ENCODE measurements around the gene PNLIP.

Gene PNLIP

DNA sequence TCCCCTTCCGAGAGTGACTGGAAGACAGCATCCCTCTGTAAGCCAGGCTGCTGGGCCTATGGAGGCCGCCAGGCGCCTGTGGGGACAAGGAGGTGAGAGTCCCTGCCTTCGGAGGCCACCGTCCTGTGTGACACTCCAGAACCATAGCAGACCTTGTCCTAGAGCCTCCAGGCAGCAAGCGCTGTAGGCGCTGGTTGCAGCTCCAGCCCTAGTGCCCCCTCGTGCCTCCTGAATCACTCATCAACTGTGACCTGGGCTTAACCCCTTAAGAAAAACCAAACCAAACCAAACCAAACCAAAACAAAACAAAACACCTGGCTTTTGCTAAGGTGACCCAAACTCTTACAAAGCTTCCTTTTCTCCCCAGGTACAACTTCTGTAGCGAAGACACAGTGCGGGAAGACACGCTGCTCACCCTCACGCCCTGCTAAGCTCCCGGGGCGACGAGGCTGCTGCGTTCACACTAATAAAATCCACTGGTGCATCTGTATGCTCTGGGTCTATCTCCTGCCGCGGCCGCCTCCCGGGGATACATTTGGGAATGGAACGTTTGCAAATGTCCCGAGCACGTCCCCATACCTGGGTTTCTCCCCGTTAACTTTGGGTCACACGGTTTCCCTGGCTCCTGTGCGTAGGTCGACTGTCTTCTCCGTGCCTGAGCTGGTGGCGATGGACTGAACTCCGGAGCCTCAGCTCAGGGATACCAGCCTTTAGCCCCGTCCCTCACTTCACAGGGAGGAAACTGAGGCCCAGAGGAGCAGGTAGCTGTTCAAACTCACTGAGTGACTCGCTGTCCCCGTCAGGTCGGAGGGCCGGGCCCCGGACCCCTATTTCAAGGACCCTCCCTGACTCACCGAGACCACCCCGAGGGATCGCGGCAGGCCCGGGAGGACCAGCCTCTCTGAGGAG lies 63.2 kb downstream of the PNLIP start:
- TF ChIP-seq, protein P1, sequence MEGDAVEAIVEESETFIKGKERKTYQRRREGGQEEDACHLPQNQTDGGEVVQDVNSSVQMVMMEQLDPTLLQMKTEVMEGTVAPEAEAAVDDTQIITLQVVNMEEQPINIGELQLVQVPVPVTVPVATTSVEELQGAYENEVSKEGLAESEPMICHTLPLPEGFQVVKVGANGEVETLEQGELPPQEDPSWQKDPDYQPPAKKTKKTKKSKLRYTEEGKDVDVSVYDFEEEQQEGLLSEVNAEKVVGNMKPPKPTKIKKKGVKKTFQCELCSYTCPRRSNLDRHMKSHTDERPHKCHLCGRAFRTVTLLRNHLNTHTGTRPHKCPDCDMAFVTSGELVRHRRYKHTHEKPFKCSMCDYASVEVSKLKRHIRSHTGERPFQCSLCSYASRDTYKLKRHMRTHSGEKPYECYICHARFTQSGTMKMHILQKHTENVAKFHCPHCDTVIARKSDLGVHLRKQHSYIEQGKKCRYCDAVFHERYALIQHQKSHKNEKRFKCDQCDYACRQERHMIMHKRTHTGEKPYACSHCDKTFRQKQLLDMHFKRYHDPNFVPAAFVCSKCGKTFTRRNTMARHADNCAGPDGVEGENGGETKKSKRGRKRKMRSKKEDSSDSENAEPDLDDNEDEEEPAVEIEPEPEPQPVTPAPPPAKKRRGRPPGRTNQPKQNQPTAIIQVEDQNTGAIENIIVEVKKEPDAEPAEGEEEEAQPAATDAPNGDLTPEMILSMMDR (IDR thresholded peaks at IDR 0.05; ENCODE audit: low read depth, low read length, missing control alignments): no peak
- no peak for DNase-seq (ENCODE audit: low read depth)
- peak overlapping the region; percentile 29 for H3K4me3 ChIP-seq (ENCODE audit: low read depth, low read length)
- in situ Hi-C loops (cut with HindIII; ENCODE audit: low sequenced_read_pairs): no loop called here

DNA sequence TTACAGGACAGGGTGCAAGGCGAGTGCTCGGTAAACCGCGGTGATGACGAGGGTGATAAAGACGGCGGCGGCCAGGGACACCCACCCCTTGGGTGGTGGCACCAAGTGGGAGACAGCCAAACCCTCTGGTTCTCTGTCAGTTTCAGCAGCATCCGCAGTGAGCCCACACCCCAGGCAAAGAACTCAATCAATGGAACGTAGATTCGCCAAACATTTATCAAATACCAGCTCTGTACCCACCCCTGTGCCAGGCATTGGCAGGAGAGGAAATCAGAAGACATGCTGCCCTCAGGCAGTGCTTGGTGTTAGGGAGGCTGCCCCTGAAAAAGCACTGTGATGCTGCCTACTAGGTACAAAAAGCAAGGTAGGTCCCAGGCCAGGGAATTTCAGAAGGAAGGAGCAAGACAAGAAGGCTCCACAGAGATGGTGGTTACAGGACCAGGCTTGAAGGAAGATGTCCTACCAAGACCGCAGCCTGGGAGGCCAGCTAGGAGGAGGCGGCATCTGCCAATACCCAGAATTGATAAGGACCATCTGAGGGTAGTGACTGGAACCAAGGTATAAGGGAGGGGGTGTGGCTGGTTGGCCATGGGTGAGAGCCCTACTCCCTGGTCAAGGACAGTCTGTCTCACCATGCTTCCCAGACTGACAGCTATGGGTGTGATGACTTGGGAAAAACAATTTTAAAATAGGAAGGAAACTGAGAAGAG lies 64.9 kb downstream of the PNLIP start:
- TF ChIP-seq, protein P1 (IDR thresholded peaks at IDR 0.05; ENCODE audit: low read depth, low read length, missing control alignments): no peak
- no peak overlapping the region for H3K4me3 ChIP-seq (ENCODE audit: low read depth, low read length)
- DNase-seq (ENCODE audit: low read depth): no peak
- in situ Hi-C loops (cut with HindIII; ENCODE audit: low sequenced_read_pairs): no loop called here

DNA sequence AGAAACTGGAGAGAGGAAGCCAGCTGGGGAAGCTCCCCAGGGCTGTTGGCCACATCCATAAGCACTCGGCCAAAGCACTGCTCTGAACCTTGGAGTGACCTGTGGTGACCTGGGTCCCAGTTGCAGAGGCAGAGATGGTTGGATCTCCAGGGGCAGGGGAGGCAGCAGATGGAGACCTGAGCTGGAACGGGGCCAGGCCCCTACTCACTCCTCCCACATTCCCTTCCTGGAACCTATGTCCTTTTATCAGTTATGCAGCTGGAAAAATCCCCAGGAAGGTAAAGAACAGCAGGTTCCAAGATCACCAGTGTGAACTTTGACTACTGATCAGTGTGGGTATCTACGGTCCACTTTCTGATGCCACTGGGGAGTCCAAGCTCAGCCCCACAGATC lies 65.4 kb downstream of the PNLIP start:
- DNase-seq (ENCODE audit: low read depth): no peak
- TF ChIP-seq, protein P1 (IDR thresholded peaks at IDR 0.05; ENCODE audit: low read depth, low read length, missing control alignments): no peak
- in situ Hi-C loops (cut with HindIII; ENCODE audit: low sequenced_read_pairs): no loop called here
- no peak overlapping the region for H3K4me3 ChIP-seq (ENCODE audit: low read depth, low read length)

DNA sequence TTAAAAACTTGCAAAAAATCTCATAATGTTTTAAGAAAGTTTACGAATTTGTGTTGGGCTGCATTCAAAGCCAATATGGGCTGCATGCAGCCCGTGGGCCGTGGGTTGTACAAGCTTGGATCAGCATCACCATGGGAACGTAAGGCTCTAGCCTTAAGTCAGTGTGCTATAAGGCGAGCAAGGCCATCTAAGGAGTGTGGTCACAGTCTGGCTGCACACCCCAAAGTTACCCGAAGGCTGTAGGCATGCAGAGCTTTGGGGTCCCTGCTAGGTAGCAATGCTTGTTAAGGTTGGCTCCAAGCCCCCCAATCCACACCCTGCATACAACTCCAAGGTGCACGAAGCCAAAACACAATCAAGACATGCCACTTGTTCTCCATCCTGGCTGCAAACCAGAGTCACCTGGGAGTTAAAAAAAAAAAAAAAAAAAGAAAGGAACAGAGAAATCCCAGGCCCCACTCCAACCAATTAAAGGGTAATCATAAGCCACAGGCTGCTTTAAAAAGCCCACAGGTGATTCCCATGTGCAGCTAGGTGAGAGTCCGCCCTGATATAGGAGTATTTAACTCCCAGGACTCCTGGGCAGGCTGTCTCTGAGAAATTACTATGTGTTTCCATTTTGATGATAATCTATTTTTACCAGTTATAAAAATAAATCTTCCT lies 66.5 kb downstream of the PNLIP start:
- no peak for DNase-seq (ENCODE audit: low read depth)

DNA sequence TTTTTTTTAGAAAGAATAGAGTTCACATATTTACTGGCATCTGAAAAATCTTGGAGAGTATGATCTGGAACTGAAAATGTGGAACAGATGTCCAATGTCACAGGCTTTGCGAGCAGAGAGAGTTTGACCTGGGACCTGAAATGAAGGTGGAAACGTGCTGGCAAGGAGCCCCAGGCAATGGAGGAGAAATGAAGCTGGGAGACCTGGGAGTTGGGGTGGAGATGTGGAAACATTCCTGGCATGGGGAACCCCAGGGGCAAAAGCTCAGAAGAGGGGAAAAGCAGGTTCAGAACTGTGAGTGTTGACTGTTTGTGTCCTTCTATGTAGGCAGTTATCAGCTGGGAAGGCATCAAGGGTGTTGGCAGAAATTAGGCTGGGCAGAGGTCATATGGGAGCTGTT lies 67.7 kb downstream of the PNLIP start:
- in situ Hi-C loops (cut with HindIII; ENCODE audit: low sequenced_read_pairs): no loop called here
- no peak overlapping the region for H3K4me3 ChIP-seq (ENCODE audit: low read depth, low read length)
- DNase-seq (ENCODE audit: low read depth): no peak
- TF ChIP-seq, protein P1 (IDR thresholded peaks at IDR 0.05; ENCODE audit: low read depth, low read length, missing control alignments): no peak

More for the DNA sequence above, 66.5 kb downstream of the PNLIP start:
- H3K4me3 ChIP-seq (ENCODE audit: low read depth, low read length): no peak overlapping the region
- in situ Hi-C loops (cut with HindIII; ENCODE audit: low sequenced_read_pairs): no loop called here
- TF ChIP-seq, protein P1 (IDR thresholded peaks at IDR 0.05; ENCODE audit: low read depth, low read length, missing control alignments): no peak

DNA sequence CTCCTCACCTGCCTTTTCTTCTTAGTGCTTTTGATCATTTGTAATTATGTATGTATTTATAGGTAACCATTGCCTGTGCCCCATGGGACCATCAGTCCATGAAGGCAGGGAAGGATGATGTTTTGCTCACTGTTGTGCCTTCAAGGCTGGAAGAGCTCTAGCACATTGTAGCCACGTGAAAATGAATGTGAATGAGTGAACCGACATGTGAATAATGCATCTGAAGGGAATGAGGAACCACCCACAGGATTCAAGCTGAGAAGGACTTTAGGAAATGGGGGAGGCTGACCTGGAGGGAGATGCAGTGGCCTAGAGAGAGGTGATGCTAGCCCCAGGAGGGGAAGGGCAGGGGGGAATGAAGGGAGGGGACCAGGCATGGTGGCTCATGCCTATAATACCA lies 69.1 kb downstream of the PNLIP start:
- in situ Hi-C loops (cut with HindIII; ENCODE audit: low sequenced_read_pairs): no loop called here
- no peak for DNase-seq (ENCODE audit: low read depth)
- TF ChIP-seq, protein P1 (IDR thresholded peaks at IDR 0.05; ENCODE audit: low read depth, low read length, missing control alignments): no peak
- no peak overlapping the region for H3K4me3 ChIP-seq (ENCODE audit: low read depth, low read length)

Measured in astrocyte of the cerebellum (primary cell).